IMR-90 (cell line): ENCODE results near the gene CELA2A. TPM values are rescaled to one million over a fixed set of nuclear protein-coding genes. Genes with fewer than 3 reads are reported as not detected.

ENCODE experiments used
- ATAC-seq: fragments of 200-7000 bp; cut with Tn5 transposase; 2 replicates; pipeline ENCODE4 v1.9.1; 2020; ENCODE audit warnings: low read depth, mild to moderate bottlenecking, moderate library complexity
- BruUV-seq: library from RNA; stranded (reverse); fragments of 400-500 nt; replicated peaks from 2 replicates; lab custom pipeline; 2021; lab: Mats Ljungman, UMichigan
- CTCF ChIA-PET: fragments of 300-600 bp; formaldehyde crosslinking; extraction: SDS; loops from one replicate; lab custom pipeline; 2021; ENCODE audit warnings: antibody characterized with exemption; lab: Yijun Ruan, JAX
- POLR2A ChIA-PET: fragments of 300-600 bp; sonication (Branson Sonifier 250); formaldehyde crosslinking; loops from one replicate; lab custom pipeline; 2022; ENCODE audit warnings: antibody characterized with exemption; ENCODE audit not compliant: unreplicated experiment; lab: Charles Lee
- DNase-seq: peaks from one replicate; pipeline ENCODE4 v3.0.0; 2013
- H2AFZ ChIP-seq: replicated peaks from 2 replicates; pipeline ENCODE3; 2013; ENCODE audit warnings: low read length, mild to moderate bottlenecking; ENCODE audit not compliant: poor library complexity
- H2AK5ac ChIP-seq: 2 replicates; pipeline ENCODE4 v1.6.1; 2013; ENCODE audit warnings: low read depth, low read length, inconsistent platforms
- H2AK9ac ChIP-seq: replicated peaks from 2 replicates; pipeline ENCODE3; 2013; ENCODE audit warnings: mild to moderate bottlenecking, low read depth, low read length, moderate library complexity; ENCODE audit not compliant: poor library complexity
- H2BK120ac ChIP-seq: 2 replicates; pipeline ENCODE4 v1.6.1; 2013; ENCODE audit warnings: low read depth, low read length, inconsistent platforms
- H2BK15ac ChIP-seq: 3 replicates; pipeline ENCODE4 v1.6.1; 2013; ENCODE audit warnings: low read depth, low read length, inconsistent platforms
- H2BK20ac ChIP-seq: 2 replicates; pipeline ENCODE4 v1.6.1; 2013; ENCODE audit warnings: low read depth, mild to moderate bottlenecking, inconsistent platforms, low read length, moderate library complexity
- H2BK5ac ChIP-seq: 2 replicates; pipeline ENCODE4 v1.6.1; 2013; ENCODE audit warnings: mild to moderate bottlenecking, low read depth, low read length, inconsistent platforms; ENCODE audit not compliant: poor library complexity, severe bottlenecking
- H3K14ac ChIP-seq: replicated peaks from 2 replicates; pipeline ENCODE4 v1.6.1; 2013; ENCODE audit warnings: low read depth, low read length, inconsistent platforms
- H3K18ac ChIP-seq: 2 replicates; pipeline ENCODE4 v1.6.1; 2013; ENCODE audit warnings: low read depth, low read length, control low read depth
- H3K23ac ChIP-seq: 2 replicates; pipeline ENCODE4 v1.6.1; 2013; ENCODE audit warnings: low read depth, low read length, inconsistent platforms
- H3K27ac ChIP-seq: 2 replicates; pipeline ENCODE4 v1.5.1; 2013; ENCODE audit warnings: mild to moderate bottlenecking, control low read depth, low read length; ENCODE audit not compliant: insufficient read depth
- H3K27me3 ChIP-seq: 2 replicates; pipeline ENCODE4 v1.6.1; 2013; ENCODE audit warnings: low read length; ENCODE audit not compliant: control insufficient read depth, insufficient read depth
- H3K36me3 ChIP-seq: 2 replicates; pipeline ENCODE4 v1.6.1; 2013; ENCODE audit warnings: low read length, mixed read lengths; ENCODE audit not compliant: control insufficient read depth, insufficient read depth
- H3K4ac ChIP-seq: 2 replicates; pipeline ENCODE4 v1.6.1; 2013; ENCODE audit warnings: low read depth, low read length, inconsistent platforms
- H3K4me1 ChIP-seq: 2 replicates; pipeline ENCODE4 v1.6.1; 2013; ENCODE audit warnings: low read length, mixed read lengths; ENCODE audit not compliant: control insufficient read depth, insufficient read depth
- H3K4me2 ChIP-seq: 2 replicates; pipeline ENCODE4 v1.6.1; 2013; ENCODE audit warnings: low read depth, mild to moderate bottlenecking, control low read depth, low read length, moderate library complexity
- H3K4me3 ChIP-seq: 2 replicates; pipeline ENCODE4 v1.5.1; 2013; ENCODE audit warnings: low read depth, mild to moderate bottlenecking, control low read depth, low read length, moderate library complexity; ENCODE audit not compliant: insufficient read depth
- H3K56ac ChIP-seq: 2 replicates; pipeline ENCODE4 v1.6.1; 2013; ENCODE audit warnings: low read length, inconsistent platforms; ENCODE audit not compliant: insufficient read depth; ENCODE audit errors: extremely low read depth
- H3K79me1 ChIP-seq, 2 experiments: 2 replicates each; pipeline ENCODE4 v1.6.1; 2013; ENCODE audit warnings: low read length in 2 of 2, inconsistent platforms in 1 of 2, low read depth in 1 of 2
- H3K9ac ChIP-seq: 2 replicates; pipeline ENCODE4 v1.6.1; 2013; ENCODE audit warnings: low read depth, low read length, control low read depth
- H3K9me1 ChIP-seq: 2 replicates; pipeline ENCODE4 v1.6.1; 2013; ENCODE audit warnings: low read length, inconsistent platforms; ENCODE audit not compliant: insufficient read depth
- H3K9me3 ChIP-seq: 2 replicates; pipeline ENCODE4 v1.6.1; 2013; ENCODE audit warnings: low read length; ENCODE audit not compliant: control insufficient read depth, insufficient read depth
- H4K20me1 ChIP-seq: 2 replicates; pipeline ENCODE4 v1.6.1; 2013; ENCODE audit warnings: low read length, inconsistent platforms; ENCODE audit not compliant: insufficient read depth
- H4K5ac ChIP-seq: 2 replicates; pipeline ENCODE4 v1.6.1; 2013; ENCODE audit warnings: mild to moderate bottlenecking, low read depth, low read length, control low read depth
- H4K8ac ChIP-seq, 2 experiments: 2 replicates each; pipeline ENCODE4 v1.6.1; 2013; ENCODE audit warnings: low read depth in 2 of 2, low read length in 2 of 2, control low read depth in 1 of 2, inconsistent platforms in 1 of 2
- H4K91ac ChIP-seq: 2 replicates; pipeline ENCODE4 v1.6.1; 2013; ENCODE audit warnings: low read depth, low read length, inconsistent platforms; ENCODE audit not compliant: insufficient read depth
- BHLHE40 ChIP-seq: fragments of 150-350 bp; IDR thresholded peaks from 2 replicates; pipeline ENCODE4 v1.6.1; 2016; ENCODE audit warnings: mild to moderate bottlenecking, low read depth, low read length
- CEBPB ChIP-seq: IDR thresholded peaks from 2 replicates; pipeline ENCODE4 v1.6.1; 2012; ENCODE audit warnings: low read depth, low read length, improper control_type of control experiment
- CHD1 ChIP-seq: IDR thresholded peaks from 2 replicates; pipeline ENCODE4 v1.6.1; 2012; ENCODE audit warnings: low read depth, low read length, improper control_type of control experiment
- CTCF ChIP-seq: conservative IDR thresholded peaks from 2 replicates; pipeline ENCODE4 v1.5.1; 2012; ENCODE audit warnings: mild to moderate bottlenecking, low read depth, low read length, improper control_type of control experiment
- ELK1 ChIP-seq: fragments of 150-350 bp; IDR thresholded peaks from 2 replicates; pipeline ENCODE4 v1.6.1; 2016; ENCODE audit warnings: low read depth, mild to moderate bottlenecking, low read length, moderate library complexity, borderline replicate concordance
- FOS ChIP-seq: fragments of 150-350 bp; IDR thresholded peaks from 2 replicates; pipeline ENCODE4 v1.6.1; 2016; ENCODE audit warnings: low read depth, low read length
- MAFK ChIP-seq: IDR thresholded peaks from 2 replicates; pipeline ENCODE4 v1.6.1; 2012; ENCODE audit warnings: low read depth, low read length, improper control_type of control experiment
- MAZ ChIP-seq: IDR thresholded peaks from 2 replicates; pipeline ENCODE4 v1.6.1; 2012; ENCODE audit warnings: low read depth, mild to moderate bottlenecking, low read length, improper control_type of control experiment, moderate library complexity, borderline replicate concordance
- MXI1 ChIP-seq: IDR thresholded peaks from 2 replicates; pipeline ENCODE4 v1.6.1; 2012; ENCODE audit warnings: low read depth, mild to moderate bottlenecking, low read length, moderate library complexity, borderline replicate concordance
- NFE2L2 ChIP-seq: fragments of 150-350 bp; IDR thresholded peaks from 2 replicates; pipeline ENCODE4 v1.6.1; 2016; ENCODE audit warnings: low read depth, mild to moderate bottlenecking, low read length
- POLR2A ChIP-seq: IDR thresholded peaks from 2 replicates; pipeline ENCODE4 v1.6.1; 2012; ENCODE audit warnings: mild to moderate bottlenecking, low read depth, low read length
- RAD21 ChIP-seq: IDR thresholded peaks from 2 replicates; pipeline ENCODE4 v1.6.1; 2012; ENCODE audit warnings: low read length, improper control_type of control experiment
- RCOR1 ChIP-seq: IDR thresholded peaks from 2 replicates; pipeline ENCODE4 v1.6.1; 2012; ENCODE audit warnings: mild to moderate bottlenecking, low read length, improper control_type of control experiment; ENCODE audit not compliant: insufficient replicate concordance
- RFX5 ChIP-seq: IDR thresholded peaks from 2 replicates; pipeline ENCODE4 v1.8.0; 2012; ENCODE audit warnings: low read depth, mild to moderate bottlenecking, low read length, moderate library complexity
- SMC3 ChIP-seq: fragments of 150-350 bp; IDR thresholded peaks from 2 replicates; pipeline ENCODE4 v1.6.1; 2016; ENCODE audit warnings: low read depth, mild to moderate bottlenecking, antibody characterized with exemption, low read length, moderate library complexity
- USF2 ChIP-seq: fragments of 150-350 bp; IDR thresholded peaks from 2 replicates; pipeline ENCODE4 v1.6.1; 2017; ENCODE audit warnings: mild to moderate bottlenecking, antibody characterized with exemption, low read length, low read depth
- WGBS, 2 experiments: methylation state at CpG; one replicate each; pipeline versions ENCODE4 v1.1.5 to v1.1.7; 2013; ENCODE audit warnings: missing lambda C conversion rate in 2 of 2; ENCODE audit not compliant: insufficient read length in 1 of 2; ENCODE audit errors: extremely low coverage in 2 of 2; 5-methylcytosine and 5-hydroxymethylcytosine counted together
- dilution Hi-C: fragments of 300-500 bp; cut with HindIII; formaldehyde crosslinking; loops from one replicate; pipeline ENCODE4 v1.14.3; 2018; ENCODE audit warnings: low sequenced_read_pairs; ENCODE audit not compliant: unreplicated experiment
- in situ Hi-C: fragments of 300-500 bp; cut with MboI; formaldehyde crosslinking; loops from 3 replicates; pipeline ENCODE4 v1.14.3; 2019; ENCODE audit warnings: low sequenced_read_pairs, inconsistent platforms, mixed read lengths
- intact Hi-C: fragments of 100-400 bp; cut with micrococcal nuclease; formaldehyde crosslinking; loops from 2 replicates; pipeline ENCODE4 v1.10.0; 2022
- polyA plus RNA-seq, 3 experiments: library from polyadenylated mRNA; depleted of rRNA; stranded (reverse); fragments of >200 nt; gene quantifications; 2 replicates each; pipeline ENCODE4 v1.2.3, GENCODE V29; 2012; ENCODE audit warnings: low replicate concordance in 1 of 3
- total RNA-seq: library from RNA; depleted of rRNA; stranded (reverse); fragments of >200 nt; gene quantifications from 2 replicates; pipeline ENCODE4 v1.2.3, GENCODE V29; 2012

Gene CELA2A
- total and polyA plus RNA-seq, 2 of the 4 experiments (the other 2 are of a cell fraction): not detected

DNA sequence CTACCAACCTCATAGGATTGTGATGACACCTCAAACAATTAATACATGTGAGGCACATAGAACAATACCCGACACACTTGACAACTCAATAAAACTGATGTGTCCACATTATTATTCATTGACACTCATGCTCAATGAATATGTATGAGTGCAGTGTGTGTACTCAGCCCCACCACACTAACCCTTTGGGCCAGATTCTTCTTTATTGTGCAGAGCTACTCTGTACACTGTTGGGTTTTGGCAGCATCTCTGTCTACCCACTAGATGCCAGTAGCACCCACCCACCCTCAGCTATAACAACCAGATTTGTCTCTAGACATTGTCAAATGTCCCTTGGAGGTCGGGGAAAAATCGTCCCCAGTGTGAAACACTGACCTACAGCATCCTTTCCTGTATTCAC lies 57.4 kb downstream of the CELA2A start:
- dilution Hi-C loops (no loop called here), in situ Hi-C loops (no loop called here), intact Hi-C loops (no loop called here)
- Histone ChIP-seq H3K27me3 (no peaks in the 10 kb centered on the region), H2BK15ac (no peak overlapping the region), H2BK20ac (no peak overlapping the region), H3K14ac (no peak overlapping the region), H4K5ac (no peak overlapping the region), H4K91ac (no peak overlapping the region), H3K27ac (no peak overlapping the region), H3K9me1 (no peaks in the 10 kb centered on the region), H2AK5ac (no peak overlapping the region), H4K20me1 (no peaks in the 10 kb centered on the region), H3K56ac (no peak overlapping the region), H3K4me1 (no peaks in the 10 kb centered on the region; the same call in 1 of the 2 replicates), H3K79me1 (no peaks in the 10 kb centered on the region; a peak in 1 of 4 replicates), H4K8ac (no peak overlapping the region), H2BK120ac (no peak overlapping the region), H2BK5ac (no peak overlapping the region), H3K4ac (no peak overlapping the region), H3K36me3 (peaks cover 4% of the 10 kb centered on the region; the same call in 1 of the 2 replicates), H2AFZ (no peak overlapping the region), H3K9me3 (no peaks in the 10 kb centered on the region), H3K23ac (no peak overlapping the region), H3K4me2 (no peak overlapping the region), H2AK9ac (no peak overlapping the region), H3K4me3 (no peak overlapping the region), H3K9ac (no peak overlapping the region), H3K18ac (no peak overlapping the region)
- ATAC-seq: no peak
- no TSS peak for BruUV-seq
- no peak for DNase-seq
- CTCF ChIA-PET: interaction anchor here (0.6 kb wide), 1 partner anchor 92 kb away, joined by 4 read pairs; no protein-coding TSS in a partner anchor
- TF ChIP-seq CEBPB: no peak
- no peak for TF ChIP-seq ELK1
- no peak for TF ChIP-seq MAZ
- TF ChIP-seq RCOR1: no peak
- TF ChIP-seq BHLHE40: no peak
- TF ChIP-seq CHD1: no peak
- TF ChIP-seq MAFK: no peak
- TF ChIP-seq USF2: no peak
- TF ChIP-seq SMC3: no peak
- no peak for TF ChIP-seq POLR2A
- TF ChIP-seq FOS: no peak
- no peak for TF ChIP-seq MXI1
- TF ChIP-seq RFX5: no peak
- TF ChIP-seq CTCF: no peak
- TF ChIP-seq RAD21: no peak
- TF ChIP-seq NFE2L2: no peak
- POLR2A ChIA-PET: interaction anchor here (0.6 kb wide), 1 partner anchor 116 kb away, joined by 10 read pairs; no protein-coding TSS in a partner anchor
- no CpG with 5 or more reads among the region's 3 CpGs for WGBS, 2 experiments
